ENCODE data around the gene IGSF5. TPM values are rescaled to one million over a fixed set of nuclear protein-coding genes. Genes with fewer than 3 reads are reported as not detected.

The IGSF5 gene
- total and polyA plus RNA-seq, 2 of the 4 experiments (the other 2 are of a cell fraction) = not detected

DNA sequence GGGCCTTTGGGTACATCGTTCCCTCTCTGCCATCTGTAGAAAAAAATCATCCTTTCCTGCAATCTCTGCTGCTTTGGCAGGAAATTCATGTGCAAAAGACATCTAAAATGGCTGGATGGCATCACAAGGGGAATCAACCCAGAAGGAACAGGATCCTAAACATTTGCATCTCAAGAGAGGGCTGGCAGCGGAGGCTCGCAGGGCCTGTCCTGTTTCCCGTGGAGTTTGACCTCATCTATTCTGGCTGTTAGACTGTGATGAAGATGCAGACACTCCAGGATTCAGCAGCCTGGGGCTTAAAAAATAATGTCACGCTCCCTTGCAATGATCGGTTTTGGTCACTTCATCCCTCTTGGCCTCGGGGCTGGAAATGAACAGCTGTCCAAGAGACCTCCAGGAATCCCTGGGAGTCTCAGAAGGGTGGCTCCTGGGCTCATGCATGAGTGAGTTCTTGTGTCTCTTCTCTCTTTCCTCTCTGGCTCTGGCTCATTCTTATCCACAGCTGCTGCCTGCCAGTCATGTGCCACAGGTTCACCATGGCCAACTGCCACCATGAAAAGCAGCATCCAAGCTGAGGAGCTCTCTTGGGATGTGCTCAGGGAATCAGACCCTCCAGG is 106.1 kb downstream of the IGSF5 start:
- Histone ChIP-seq H2BK20ac (ENCODE audit: low read depth, low read length) (no peak overlapping the region), H3K23ac (ENCODE audit: low read depth, low read length) (no peak overlapping the region), H3K4me2 (ENCODE audit: low read depth, low read length) (no peak overlapping the region), H3K4me3 (ENCODE audit: insufficient read depth, low read depth, low read length) (no peak overlapping the region), H4K5ac (ENCODE audit: low read depth, low read length) (no peak overlapping the region), H4K20me1 (ENCODE audit: insufficient read depth, low read length) (no peaks in the 10 kb centered on the region), H3K9me3 (ENCODE audit: control insufficient read depth, insufficient read depth, low read length) (peaks cover 41% of the 10 kb centered on the region), H3K27me3 (ENCODE audit: control insufficient read depth, insufficient read depth, low read length) (no peaks in the 10 kb centered on the region), H4K8ac (ENCODE audit: low read depth in 2 of 2, low read length in 2 of 2) (no peak overlapping the region), H3K4me1 (ENCODE audit: control insufficient read depth, insufficient read depth, low read length) (no peaks in the 10 kb centered on the region), H2BK5ac (ENCODE audit: low read depth, low read length, poor library complexity, severe bottlenecking) (no peak overlapping the region), H2AK9ac (replicated peaks; ENCODE audit: low read depth, low read length, poor library complexity) (no peak overlapping the region), H3K14ac (replicated peaks; ENCODE audit: low read depth, low read length) (no peak overlapping the region), H3K4ac (ENCODE audit: low read depth, low read length) (no peak overlapping the region), H3K27ac (ENCODE audit: insufficient read depth, low read length) (no peak overlapping the region), H3K36me3 (ENCODE audit: control insufficient read depth, insufficient read depth, low read length) (no peaks in the 10 kb centered on the region), H3K79me1 (ENCODE audit: low read depth in 1 of 2, low read length in 2 of 2) (no peaks in the 10 kb centered on the region), H3K56ac (ENCODE audit: extremely low read depth, insufficient read depth, low read length) (no peak overlapping the region), H3K9ac (ENCODE audit: low read depth, low read length) (no peak overlapping the region), H2BK120ac (ENCODE audit: low read depth, low read length) (no peak overlapping the region), H2AFZ (replicated peaks; ENCODE audit: low read length, poor library complexity) (no peak overlapping the region), H3K18ac (ENCODE audit: low read depth, low read length) (no peak overlapping the region), H4K91ac (ENCODE audit: insufficient read depth, low read depth, low read length) (no peak overlapping the region), H2AK5ac (ENCODE audit: low read depth, low read length) (no peak overlapping the region), H3K9me1 (ENCODE audit: insufficient read depth, low read length) (no peaks in the 10 kb centered on the region), H2BK15ac (ENCODE audit: low read depth, low read length) (no peak overlapping the region)
- DNase-seq (no peak), ATAC-seq (ENCODE audit: low read depth) (no peak)
- dilution Hi-C loops (cut with HindIII; ENCODE audit: low sequenced_read_pairs, unreplicated experiment) = no loop called here
- ChIA-PET CTCF (no interaction called here), POLR2A (ENCODE audit: unreplicated experiment) (no interaction called here)
- intact Hi-C loops (cut with micrococcal nuclease) = no loop called here
- BruUV-seq (replicated peaks) = no TSS peak
- in situ Hi-C loops (cut with MboI; ENCODE audit: low sequenced_read_pairs) = no loop called here
- TF ChIP-seq MXI1 (IDR thresholded peaks at IDR 0.05; ENCODE audit: borderline replicate concordance, low read depth, low read length) (no peak), USF2 (IDR thresholded peaks at IDR 0.05; ENCODE audit: low read depth, low read length) (no peak), MAZ (IDR thresholded peaks at IDR 0.05; ENCODE audit: borderline replicate concordance, low read depth, low read length) (no peak), POLR2A (IDR thresholded peaks at IDR 0.05; ENCODE audit: low read depth, low read length) (no peak), BHLHE40 (IDR thresholded peaks at IDR 0.05; ENCODE audit: low read depth, low read length) (no peak)
- TF ChIP-seq, protein P1, sequence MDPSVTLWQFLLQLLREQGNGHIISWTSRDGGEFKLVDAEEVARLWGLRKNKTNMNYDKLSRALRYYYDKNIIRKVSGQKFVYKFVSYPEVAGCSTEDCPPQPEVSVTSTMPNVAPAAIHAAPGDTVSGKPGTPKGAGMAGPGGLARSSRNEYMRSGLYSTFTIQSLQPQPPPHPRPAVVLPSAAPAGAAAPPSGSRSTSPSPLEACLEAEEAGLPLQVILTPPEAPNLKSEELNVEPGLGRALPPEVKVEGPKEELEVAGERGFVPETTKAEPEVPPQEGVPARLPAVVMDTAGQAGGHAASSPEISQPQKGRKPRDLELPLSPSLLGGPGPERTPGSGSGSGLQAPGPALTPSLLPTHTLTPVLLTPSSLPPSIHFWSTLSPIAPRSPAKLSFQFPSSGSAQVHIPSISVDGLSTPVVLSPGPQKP (IDR thresholded peaks at IDR 0.05; ENCODE audit: borderline replicate concordance, low read depth, low read length) = no peak
- WGBS, 2 experiments (ENCODE audit: extremely low coverage in 2 of 2, insufficient read length in 1 of 2) = 61% methylated on average over 5 of the region's 7 CpGs; no CpG with 5 or more reads in 1 of the 2 experiments

Other genes starting within 250 kb of the IGSF5 start
- gene B3GALT5, start 132.2 kb upstream of the IGSF5 start, total RNA-seq (2012; rRNA removed) = under 0.01 and 0.18 TPM in 2 replicates
- 0.05 TPM in 1 of 2 replicates, not detected in the other for gene B3GALT5, start 132.2 kb upstream of the IGSF5 start, polyA plus RNA-seq (2012; rRNA removed)
- gene PCP4, start 122.3 kb downstream of the IGSF5 start, total RNA-seq (2012; rRNA removed) = not detected in 2 replicates
- gene PCP4, start 122.3 kb downstream of the IGSF5 start, polyA plus RNA-seq (2012; rRNA removed) = not detected in 2 replicates

All from IMR-90 (cell line).